SK-N-SH (cell line): ENCODE measurements around the gene SH3RF1. TPM values are rescaled to one million over a fixed set of nuclear protein-coding genes. Genes with fewer than 3 reads are reported as not detected.

Experiments used
- CTCF ChIA-PET: fragments of 300-600, 350-600 bp; formaldehyde crosslinking; extraction: SDS; loops from one replicate; lab custom pipeline; 2021; lab: Yijun Ruan, JAX
- POLR2A ChIA-PET: fragments of 350-600 bp; sonication (Branson Sonifier 250); formaldehyde crosslinking; extraction: SDS; loops from one replicate; lab custom pipeline; 2020; ENCODE audit warnings: antibody characterized with exemption, inconsistent platforms; lab: Yijun Ruan, JAX
- DNase-seq: peaks from one replicate; pipeline ENCODE4 v3.0.0; 2012
- H2AFZ ChIP-seq: fragments of 200-600 bp; sonication (generic); 2 replicates; pipeline ENCODE4 v1.8.1; 2016; ENCODE audit warnings: antibody characterized with exemption, mild to moderate bottlenecking, low read depth
- H3F3A ChIP-seq: fragments of 200-600 bp; sonication (generic); replicated peaks from 2 replicates; pipeline ENCODE3; 2016; ENCODE audit warnings: antibody characterized with exemption, mild to moderate bottlenecking; ENCODE audit not compliant: insufficient read depth
- H3K27ac ChIP-seq, 2 experiments: fragments of 200-500 bp in 1 of 2; fragments of 200-600 bp in 1 of 2; sonication (Bioruptor generic) in 1 of 2; sonication (generic), shearing (Covaris generic) in 1 of 2; 2 replicates each; pipeline versions ENCODE4 v1.5.1 to v1.6.1; 2014 to 2016; ENCODE audit warnings: low read depth in 2 of 2, inconsistent platforms in 1 of 2, low read length in 1 of 2, mild to moderate bottlenecking in 1 of 2, mixed read lengths in 1 of 2
- H3K27me3 ChIP-seq: fragments of 200-600 bp; sonication (generic), shearing (Covaris generic); 2 replicates; pipeline ENCODE4 v1.6.1; 2016; ENCODE audit warnings: mixed run types; ENCODE audit not compliant: insufficient read depth
- H3K36me3 ChIP-seq, 2 experiments: fragments of 200-500 bp in 1 of 2; fragments of 200-600 bp in 1 of 2; sonication (Bioruptor generic) in 1 of 2; sonication (generic) in 1 of 2; replicated peaks in 1 of 2; 2 replicates each; pipeline versions ENCODE3 to v1.5.1; 2014 to 2016; ENCODE audit warnings: low read length in 1 of 2, mild to moderate bottlenecking in 1 of 2; ENCODE audit not compliant: insufficient read depth in 2 of 2, control insufficient read depth in 1 of 2
- H3K4me1 ChIP-seq, 2 experiments: fragments of 200-500 bp in 1 of 2; fragments of 200-600 bp in 1 of 2; sonication (Bioruptor generic) in 1 of 2; sonication (generic), shearing (Covaris generic) in 1 of 2; 2 replicates each; pipeline versions ENCODE4 v1.5.1 to v1.6.1; 2014 to 2016; ENCODE audit warnings: low read depth in 1 of 2, low read length in 1 of 2, mixed run types in 1 of 2; ENCODE audit not compliant: insufficient read depth in 2 of 2, control insufficient read depth in 1 of 2
- H3K4me2 ChIP-seq: fragments of 200-600 bp; sonication (generic), shearing (Covaris generic); 2 replicates; pipeline ENCODE4 v1.6.1; 2017; ENCODE audit warnings: mixed run types
- H3K4me3 ChIP-seq, 2 experiments: fragments of 200-500 bp in 1 of 2; fragments of 200-600 bp in 1 of 2; sonication (Bioruptor generic) in 1 of 2; sonication (generic), shearing (Covaris generic) in 1 of 2; 2 replicates each; pipeline versions ENCODE4 v1.5.1 to v1.8.1; 2014 to 2016; ENCODE audit warnings: low read depth in 2 of 2, inconsistent platforms in 1 of 2, low read length in 1 of 2, mild to moderate bottlenecking in 1 of 2, mixed read lengths in 1 of 2, moderate library complexity in 1 of 2
- H3K79me2 ChIP-seq: fragments of 200-600 bp; sonication (generic); 2 replicates; pipeline ENCODE4 v1.8.1; 2017; ENCODE audit warnings: mild to moderate bottlenecking; ENCODE audit not compliant: insufficient read depth
- H3K9ac ChIP-seq: fragments of 200-600 bp; sonication (generic); 2 replicates; pipeline ENCODE4 v1.6.1; 2017; ENCODE audit warnings: mixed run types
- H3K9me2 ChIP-seq: fragments of 200-600 bp; sonication (generic); 2 replicates; pipeline ENCODE4 v1.6.1; 2017; ENCODE audit warnings: mixed run types
- H3K9me3 ChIP-seq: fragments of 200-600 bp; sonication (generic); 2 replicates; pipeline ENCODE4 v1.6.1; 2017; ENCODE audit warnings: mixed run types, mild to moderate bottlenecking, moderate library complexity
- H4K20me1 ChIP-seq: fragments of 200-600 bp; sonication (generic); 2 replicates; pipeline ENCODE4 v1.6.1; 2017; ENCODE audit warnings: mild to moderate bottlenecking, mixed run types; ENCODE audit not compliant: insufficient read depth
- CHD2 ChIP-seq: fragments of 150-350 bp; IDR thresholded peaks from 2 replicates; pipeline ENCODE4 v1.6.1; 2018; ENCODE audit warnings: low read length; ENCODE audit not compliant: partially characterized antibody
- EP300 ChIP-seq, 2 experiments: IDR thresholded peaks; 2 replicates each; pipeline versions ENCODE4 v1.4.0 to v1.6.1; 2012; ENCODE audit warnings: borderline replicate concordance in 1 of 2, low read depth in 1 of 2, low read length in 1 of 2
- FOXJ3 ChIP-seq: sonication (generic); formaldehyde crosslinking; IDR thresholded peaks from 2 replicates; pipeline ENCODE4 v1.5.1; 2020; ENCODE audit warnings: mild to moderate bottlenecking, missing genetic modification reagents
- GABPA ChIP-seq: IDR thresholded peaks from 2 replicates; pipeline ENCODE4 v1.4.0; 2012; ENCODE audit warnings: low read depth, mild to moderate bottlenecking
- GATA2 ChIP-seq: sonication (generic); formaldehyde crosslinking; IDR thresholded peaks from 2 replicates; pipeline ENCODE4 v1.5.0; 2020; ENCODE audit warnings: mild to moderate bottlenecking, missing genetic modification reagents
- MXI1 ChIP-seq: IDR thresholded peaks from 2 replicates; pipeline ENCODE4 v1.6.1; 2012; ENCODE audit warnings: mild to moderate bottlenecking, low read depth, low read length, improper control_type of control experiment
- PBX3 ChIP-seq: IDR thresholded peaks from 2 replicates; pipeline ENCODE4; 2012
- POLR2AphosphoS5 ChIP-seq: IDR thresholded peaks from 2 replicates; pipeline ENCODE4 v1.6.1; 2012; ENCODE audit warnings: low read depth, low read length
- RAD21 ChIP-seq: IDR thresholded peaks from 2 replicates; pipeline ENCODE4 v1.6.1; 2012; ENCODE audit warnings: mild to moderate bottlenecking, low read length
- REST ChIP-seq: IDR thresholded peaks from 2 replicates; pipeline ENCODE4 v1.6.1; 2012; ENCODE audit warnings: mild to moderate bottlenecking, low read depth, low read length, moderate library complexity
- RFX5 ChIP-seq: IDR thresholded peaks from 2 replicates; pipeline ENCODE4 v1.6.1; 2012; ENCODE audit warnings: mild to moderate bottlenecking, improper control_type of control experiment, low read length
- RXRA ChIP-seq: IDR thresholded peaks from 2 replicates; pipeline ENCODE4 v1.4.0; 2012; ENCODE audit warnings: low read depth, mild to moderate bottlenecking, borderline replicate concordance
- TAF1 ChIP-seq: IDR thresholded peaks from 2 replicates; pipeline ENCODE4 v1.6.1; 2012; ENCODE audit warnings: low read depth, mild to moderate bottlenecking, low read length, moderate library complexity, borderline replicate concordance
- TCF12 ChIP-seq: IDR thresholded peaks from 2 replicates; pipeline ENCODE4 v1.4.0; 2012
- YY1 ChIP-seq: IDR thresholded peaks from 2 replicates; pipeline ENCODE4 v1.4.0; 2012; ENCODE audit warnings: low read depth, mild to moderate bottlenecking
- ZBTB33 ChIP-seq: IDR thresholded peaks from 2 replicates; pipeline ENCODE4 v1.4.0; 2012; ENCODE audit warnings: low read depth, borderline replicate concordance
- WGBS: methylation state at CpG from one replicate; pipeline ENCODE4 v1.1.6; 2017; ENCODE audit warnings: low lambda C conversion rate; 5-methylcytosine and 5-hydroxymethylcytosine counted together
- polyA plus RNA-seq, 3 experiments: library from polyadenylated mRNA; depleted of rRNA; stranded (reverse); fragments of >200 nt; gene quantifications; 2 replicates each; pipeline ENCODE4 v1.2.3, GENCODE V29; 2012
- TF ChIP-seq, protein P1 (sequence below): fragments of 200-600 bp; sonication (generic); IDR thresholded peaks from 2 replicates; pipeline ENCODE4 v1.6.1; 2017; ENCODE audit warnings: antibody characterized with exemption, mild to moderate bottlenecking, moderate library complexity
- TF ChIP-seq, protein P2 (sequence below): fragments of 150-350 bp; IDR thresholded peaks from 2 replicates; pipeline ENCODE4 v1.6.1; 2016; ENCODE audit warnings: mild to moderate bottlenecking, low read depth, low read length
- TF ChIP-seq, protein P3 (sequence below): fragments of 150-350 bp; IDR thresholded peaks from 2 replicates; pipeline ENCODE4 v1.6.1; 2017; ENCODE audit warnings: antibody characterized with exemption, low read length, low read depth, borderline replicate concordance

The SH3RF1 gene
- polyA plus RNA-seq, 1 of the 3 experiments (the other 2 are of a cell fraction): 22.0 TPM

- Histone ChIP-seq H3K36me3 (peaks cover 0 to 31% of the 10 kb centered on the region in 2 experiments), H3K27me3 (no peaks in the 10 kb centered on the region), H3K9me2 (no peaks in the 10 kb centered on the region), H3K27ac (peak overlapping the region in 1 of 2 experiments; percentile 93; a peak in 2 of 4 replicates), H3K79me2 (peaks cover 100% of the 10 kb centered on the region), H3K9ac (peak overlapping the region; percentile 46; the same call in 1 of the 2 replicates), H3K4me1 (peaks cover 3 to 27% of the 10 kb centered on the region in 2 experiments), H3K4me2 (no peak overlapping the region), H3F3A (peaks cover 32% of the 10 kb centered on the region), H4K20me1 (peaks cover 36% of the 10 kb centered on the region), H3K9me3 (no peaks in the 10 kb centered on the region), H3K4me3 (no peak overlapping the region), H2AFZ (no peak overlapping the region)
- TF ChIP-seq FOXJ3 (CRISPR knock-in tag) (no peak), PBX3 (no peak), RAD21 (no peak), GATA2 (no peak), TCF12 (no peak), CHD2 (no peak), GABPA (no peak), ZBTB33 (no peak), YY1 (no peak), RXRA (no peak), EP300 (IDR thresholded peaks at IDR 0.05; ENCODE audit: borderline replicate concordance in 1 of 2, low read depth in 1 of 2, low read length in 1 of 2) (no peak), MXI1 (no peak), REST (no peak), RFX5 (no peak), TAF1 (no peak), POLR2AphosphoS5 (no peak)
- TF ChIP-seq, protein P1, sequence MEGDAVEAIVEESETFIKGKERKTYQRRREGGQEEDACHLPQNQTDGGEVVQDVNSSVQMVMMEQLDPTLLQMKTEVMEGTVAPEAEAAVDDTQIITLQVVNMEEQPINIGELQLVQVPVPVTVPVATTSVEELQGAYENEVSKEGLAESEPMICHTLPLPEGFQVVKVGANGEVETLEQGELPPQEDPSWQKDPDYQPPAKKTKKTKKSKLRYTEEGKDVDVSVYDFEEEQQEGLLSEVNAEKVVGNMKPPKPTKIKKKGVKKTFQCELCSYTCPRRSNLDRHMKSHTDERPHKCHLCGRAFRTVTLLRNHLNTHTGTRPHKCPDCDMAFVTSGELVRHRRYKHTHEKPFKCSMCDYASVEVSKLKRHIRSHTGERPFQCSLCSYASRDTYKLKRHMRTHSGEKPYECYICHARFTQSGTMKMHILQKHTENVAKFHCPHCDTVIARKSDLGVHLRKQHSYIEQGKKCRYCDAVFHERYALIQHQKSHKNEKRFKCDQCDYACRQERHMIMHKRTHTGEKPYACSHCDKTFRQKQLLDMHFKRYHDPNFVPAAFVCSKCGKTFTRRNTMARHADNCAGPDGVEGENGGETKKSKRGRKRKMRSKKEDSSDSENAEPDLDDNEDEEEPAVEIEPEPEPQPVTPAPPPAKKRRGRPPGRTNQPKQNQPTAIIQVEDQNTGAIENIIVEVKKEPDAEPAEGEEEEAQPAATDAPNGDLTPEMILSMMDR: no peak
- TF ChIP-seq, protein P2, sequence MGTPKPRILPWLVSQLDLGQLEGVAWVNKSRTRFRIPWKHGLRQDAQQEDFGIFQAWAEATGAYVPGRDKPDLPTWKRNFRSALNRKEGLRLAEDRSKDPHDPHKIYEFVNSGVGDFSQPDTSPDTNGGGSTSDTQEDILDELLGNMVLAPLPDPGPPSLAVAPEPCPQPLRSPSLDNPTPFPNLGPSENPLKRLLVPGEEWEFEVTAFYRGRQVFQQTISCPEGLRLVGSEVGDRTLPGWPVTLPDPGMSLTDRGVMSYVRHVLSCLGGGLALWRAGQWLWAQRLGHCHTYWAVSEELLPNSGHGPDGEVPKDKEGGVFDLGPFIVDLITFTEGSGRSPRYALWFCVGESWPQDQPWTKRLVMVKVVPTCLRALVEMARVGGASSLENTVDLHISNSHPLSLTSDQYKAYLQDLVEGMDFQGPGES: no peak
- TF ChIP-seq, protein P3, sequence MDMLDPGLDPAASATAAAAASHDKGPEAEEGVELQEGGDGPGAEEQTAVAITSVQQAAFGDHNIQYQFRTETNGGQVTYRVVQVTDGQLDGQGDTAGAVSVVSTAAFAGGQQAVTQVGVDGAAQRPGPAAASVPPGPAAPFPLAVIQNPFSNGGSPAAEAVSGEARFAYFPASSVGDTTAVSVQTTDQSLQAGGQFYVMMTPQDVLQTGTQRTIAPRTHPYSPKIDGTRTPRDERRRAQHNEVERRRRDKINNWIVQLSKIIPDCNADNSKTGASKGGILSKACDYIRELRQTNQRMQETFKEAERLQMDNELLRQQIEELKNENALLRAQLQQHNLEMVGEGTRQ: no peak
- ChIA-PET CTCF (no interaction called here), POLR2A (no interaction called here)
- WGBS: 88% methylated on average over 4 of the region's 4 CpGs
- no peak for DNase-seq
Observed at GRCh38 chr4:169200361-169201030, 70.3 kb downstream of the SH3RF1 start.
